Gastrocnemius medialis (tissue), 4 donors: ENCODE measurements around the gene PIH1D1. TPM values are rescaled to one million over a fixed set of nuclear protein-coding genes. Genes with fewer than 3 reads are reported as not detected.
A peak's percentile ranks its signal among the peaks of the same experiment; 100 is the strongest.

Experiments used
- ATAC-seq, 2 donors: fragments of 150-250 bp; one replicate each; pipeline ENCODE4 v1.9.1; 2016
- DNase-seq, 2 donors: peaks; one replicate each; pipeline ENCODE4 v3.0.0-alpha.2; 2019
- H3K27ac ChIP-seq, 4 donors: fragments of 200-600 bp; sonication (generic); 1 replicate in 1 of 4; 2 replicates in 3 of 4; pipeline ENCODE4 v1.5.1; 2016 to 2018; ENCODE audit warnings: mild to moderate bottlenecking in 2 of 4, moderate library complexity in 1 of 4
- H3K27me3 ChIP-seq, 3 donors: fragments of 200-600 bp; sonication (generic) in 2 of 3; 1 replicate in 1 of 3; 2 replicates in 2 of 3; pipeline versions ENCODE4 v1.5.1 to v1.6.0; 2016 to 2019; ENCODE audit warnings: mild to moderate bottlenecking in 1 of 3, moderate library complexity in 1 of 3
- H3K36me3 ChIP-seq, 2 donors: fragments of 200-600 bp; sonication (generic) in 1 of 2; one replicate each; pipeline ENCODE4 v1.5.1; 2017 to 2018
- H3K4me1 ChIP-seq, 2 donors: fragments of 200-600 bp; sonication (generic) in 1 of 2; one replicate each; pipeline ENCODE4 v1.5.1; 2016 to 2017; ENCODE audit warnings: mild to moderate bottlenecking in 2 of 2
- H3K4me3 ChIP-seq, 4 donors: fragments of 200-600 bp; sonication (generic) in 3 of 4; 1 replicate in 1 of 4; 2 replicates in 3 of 4; pipeline ENCODE4 v1.5.1; 2016 to 2019; ENCODE audit warnings: mild to moderate bottlenecking in 2 of 4
- H3K9me3 ChIP-seq, 3 donors: fragments of 200-600 bp; sonication (generic) in 2 of 3; 1 replicate in 1 of 3; 2 replicates in 2 of 3; pipeline ENCODE4 v1.5.1; 2016 to 2019
- CTCF ChIP-seq, 5 experiments: fragments of 450-650 bp in 3 of 5; fragments of 200-600 bp in 2 of 5; sonication (generic) in 2 of 5; IDR thresholded peaks in 4 of 5; conservative IDR thresholded peaks in 1 of 5; 1 replicate in 4 of 5; 2 replicates in 1 of 5; pipeline ENCODE4 v1.5.1; 2016 to 2019; ENCODE audit warnings: antibody characterized with exemption in 5 of 5, mild to moderate bottlenecking in 3 of 5, moderate library complexity in 3 of 5
- POLR2A ChIP-seq, 2 donors: fragments of 450-650 bp; IDR thresholded peaks; one replicate each; pipeline ENCODE4 v1.6.1; 2017; ENCODE audit warnings: antibody characterized with exemption in 2 of 2, mild to moderate bottlenecking in 2 of 2, moderate library complexity in 2 of 2
- in situ Hi-C, 4 donors: fragments of 200-750 bp; cut with MboI; loops; one replicate each; pipeline versions ENCODE4 v1.15.0 to v1.8.0; 2017; ENCODE audit warnings: low sequenced_read_pairs in 4 of 4
- intact Hi-C: fragments of 100-400 bp; cut with DNase I; formaldehyde crosslinking; loops from one replicate; pipeline ENCODE4 v1.15.1; 2023; ENCODE audit warnings: low total_unique reads
- total RNA-seq, 4 donors: library from RNA; depleted of rRNA; stranded (reverse); fragments of >200 nt; gene quantifications; one replicate each; pipeline versions ENCODE4 v1.1.0 to v1.2.3, GENCODE V29; 2016

The PIH1D1 gene
- total RNA-seq, 4 donors from 2014 or later = 41.9 to 107 (median 79.0) TPM

DNA sequence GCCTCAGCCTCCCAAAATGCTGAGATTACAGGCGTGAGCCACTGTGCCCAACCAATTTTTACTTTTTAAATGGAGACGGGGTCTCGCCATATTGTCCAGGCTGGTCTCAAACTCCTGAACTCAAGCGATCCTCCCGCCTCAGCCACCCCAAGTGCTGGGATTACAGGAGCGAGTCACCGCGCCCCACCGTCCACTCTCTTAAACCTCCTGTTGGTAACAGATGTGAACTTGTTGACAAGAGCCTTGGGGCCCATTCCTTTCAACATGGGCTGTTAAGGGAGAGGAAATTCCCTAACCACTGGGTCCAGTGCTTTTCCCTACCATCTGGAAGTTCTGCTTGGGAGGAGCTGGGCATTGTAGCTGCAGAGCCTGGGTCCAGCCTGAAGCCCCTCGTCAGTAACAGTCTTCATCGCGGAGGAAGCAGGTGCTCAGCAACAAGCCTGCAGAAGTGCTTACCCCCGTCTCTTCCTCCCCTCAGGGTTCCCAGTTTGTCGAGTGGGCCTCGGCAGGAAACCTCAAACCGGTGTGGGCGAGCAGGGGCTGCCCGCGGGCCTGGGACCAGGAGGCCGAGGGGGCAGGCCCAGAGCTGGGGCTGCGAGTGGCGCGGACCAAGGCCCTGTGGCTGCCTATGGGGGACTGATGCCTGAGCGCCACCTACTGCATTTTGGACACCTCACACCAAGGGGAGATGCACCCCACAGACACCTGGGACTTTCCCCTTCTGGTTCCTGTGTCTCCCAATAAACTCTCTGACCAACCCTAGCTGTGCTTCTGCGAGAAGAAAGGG, 18.4 kb upstream of the PIH1D1 start:
- peaks cover 0 to 11% of the 10 kb centered on the region in 2 donors for H3K4me1 ChIP-seq
- intact Hi-C loops (no loop called here), in situ Hi-C loops (no loop called here)
- no peaks in the 10 kb centered on the region for H3K36me3 ChIP-seq
- H3K9me3 ChIP-seq = no peaks in the 10 kb centered on the region
- DNase-seq (no peak), ATAC-seq (no peak)
- H3K27ac ChIP-seq = peak overlapping the region; percentile 41 to 72 (median 56)
- no peak for TF ChIP-seq POLR2A (IDR thresholded peaks at IDR 0.05)
- TF ChIP-seq CTCF (IDR thresholded peaks at IDR 0.05 in 4 of 5, conservative IDR thresholded peaks at IDR 0.05 in 1 of 5) = no peak
- H3K27me3 ChIP-seq = no peaks in the 10 kb centered on the region
- H3K4me3 ChIP-seq = no peak overlapping the region

GRCh38 chr19:49468746-49469447, 17.3 kb upstream of the PIH1D1 start:
- Histone ChIP-seq H3K27me3 (no peaks in the 10 kb centered on the region), H3K27ac (peak overlapping the region; percentile 56 to 72 (median 66)), H3K4me1 (peaks cover 0 to 11% of the 10 kb centered on the region in 2 donors), H3K4me3 (no peak overlapping the region), H3K9me3 (no peaks in the 10 kb centered on the region), H3K36me3 (no peaks in the 10 kb centered on the region)
- in situ Hi-C loops = no loop called here
- DNase-seq (peak; percentile 51 to 88), ATAC-seq (peak; percentile 71 to 88)
- TF ChIP-seq CTCF (IDR thresholded peaks at IDR 0.05 in 4 of 5, conservative IDR thresholded peaks at IDR 0.05 in 1 of 5) (no peak), POLR2A (IDR thresholded peaks at IDR 0.05) (no peak)
- intact Hi-C loops = no loop called here

DNA sequence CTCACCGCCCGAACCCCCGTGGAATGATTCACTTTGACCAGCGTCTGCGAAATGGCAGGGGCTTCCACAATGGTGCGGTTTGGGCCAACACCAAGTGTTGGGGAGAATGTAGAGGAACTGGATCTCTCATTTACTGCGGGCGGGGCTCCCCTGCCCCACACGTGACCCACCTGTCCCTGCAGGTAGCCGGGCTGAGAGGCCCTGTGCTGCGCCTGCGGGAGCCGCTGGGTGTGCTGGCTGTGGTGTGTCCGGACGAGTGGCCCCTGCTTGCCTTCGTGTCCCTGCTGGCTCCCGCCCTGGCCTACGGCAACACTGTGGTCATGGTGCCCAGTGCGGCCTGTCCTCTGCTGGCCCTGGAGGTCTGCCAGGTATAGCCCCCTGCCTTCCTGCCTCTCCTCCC, 16.6 kb upstream of the PIH1D1 start:
- Histone ChIP-seq H3K4me1 (peaks cover 0 to 4% of the 10 kb centered on the region in 2 donors), H3K4me3 (no peak overlapping the region), H3K9me3 (no peaks in the 10 kb centered on the region), H3K36me3 (no peaks in the 10 kb centered on the region), H3K27ac (peak overlapping the region; percentile 56 to 72 (median 64)), H3K27me3 (no peaks in the 10 kb centered on the region)
- no peak for ATAC-seq
- in situ Hi-C loops = no loop called here
- no peak for DNase-seq
- no peak for TF ChIP-seq POLR2A (IDR thresholded peaks at IDR 0.05)
- no peak for TF ChIP-seq CTCF (IDR thresholded peaks at IDR 0.05 in 4 of 5, conservative IDR thresholded peaks at IDR 0.05 in 1 of 5)
- intact Hi-C loops = no loop called here

GRCh38 chr19:49465371-49465770, 13.8 kb upstream of the PIH1D1 start:
- TF ChIP-seq CTCF (IDR thresholded peaks at IDR 0.05 in 4 of 5, conservative IDR thresholded peaks at IDR 0.05 in 1 of 5) (no peak), POLR2A (IDR thresholded peaks at IDR 0.05) (no peak)
- Histone ChIP-seq H3K4me3 (no peak overlapping the region), H3K27me3 (no peaks in the 10 kb centered on the region), H3K4me1 (peaks cover 0 to 4% of the 10 kb centered on the region in 2 donors), H3K27ac (no peak overlapping the region), H3K36me3 (no peaks in the 10 kb centered on the region), H3K9me3 (no peaks in the 10 kb centered on the region)
- no peak for ATAC-seq
- in situ Hi-C loops = no loop called here
- intact Hi-C loops = no loop called here
- DNase-seq = no peak
